ENCODE measurements around the gene ANXA3. TPM values are rescaled to one million over a fixed set of nuclear protein-coding genes. Genes with fewer than 3 reads are reported as not detected.
A peak's percentile ranks its signal among the peaks of the same experiment; 100 is the strongest.

Gene ANXA3
- total and polyA plus RNA-seq, 10 donors, result 7.0 to 119 (median 41.1) TPM

GRCh38 chr4:78640714-78641113 lies 89.1 kb downstream of the ANXA3 start:
- H3K27ac ChIP-seq, result peak overlapping the region in 3 of 8 donors; percentile 49 to 81 (median 53)
- intact Hi-C loops (cut with DNase I; ENCODE audit: low total_unique reads), result no loop called here
- no peak for DNase-seq
- no peaks in the 10 kb centered on the region for H3K27me3 ChIP-seq (replicated peaks in 1 of 7)
- WGBS, 5 donors, result 70 to 92% (median 85%) methylated on average over 1 of the region's 1 CpG
- no peaks in the 10 kb centered on the region for H3K36me3 ChIP-seq
- H3K4me3 ChIP-seq, result no peak overlapping the region
- H3K9me3 ChIP-seq, result no peaks in the 10 kb centered on the region
- H3K4me1 ChIP-seq, result peaks cover 28 to 76% (median 51%) of the 10 kb centered on the region in 6 donors
- TF ChIP-seq POLR2AphosphoS5 (IDR thresholded peaks at IDR 0.05), result no peak
- TF ChIP-seq CTCF (IDR thresholded peaks at IDR 0.05 in 8 of 11, conservative IDR thresholded peaks at IDR 0.05 in 3 of 11), result no peak
- no peak for TF ChIP-seq POLR2A (IDR thresholded peaks at IDR 0.05)

- Histone ChIP-seq H3K27ac (peak overlapping the region in 5 of 8 donors; percentile 31 to 81 (median 53)), H3K9me3 (no peaks in the 10 kb centered on the region), H3K27me3 (replicated peaks in 1 of 7) (no peaks in the 10 kb centered on the region), H3K36me3 (no peaks in the 10 kb centered on the region), H3K4me3 (no peak overlapping the region), H3K4me1 (peaks cover 28 to 90% (median 59%) of the 10 kb centered on the region in 6 donors)
- 53 to 64% (median 58%) methylated on average over 2 of the region's 2 CpGs for WGBS, 5 donors
- DNase-seq, result no peak
- no peak for TF ChIP-seq POLR2A (IDR thresholded peaks at IDR 0.05)
- TF ChIP-seq POLR2AphosphoS5 (IDR thresholded peaks at IDR 0.05), result no peak
- TF ChIP-seq CTCF (IDR thresholded peaks at IDR 0.05 in 8 of 11, conservative IDR thresholded peaks at IDR 0.05 in 3 of 11), result no peak
- intact Hi-C loops (cut with DNase I; ENCODE audit: low total_unique reads), result no loop called here
Measured at GRCh38 chr4:78642934-78643333, 91.4 kb downstream of the ANXA3 start.

- intact Hi-C loops (cut with DNase I; ENCODE audit: low total_unique reads), result no loop called here
- TF ChIP-seq CTCF (IDR thresholded peaks at IDR 0.05 in 8 of 11, conservative IDR thresholded peaks at IDR 0.05 in 3 of 11), result no peak
- TF ChIP-seq POLR2AphosphoS5 (IDR thresholded peaks at IDR 0.05), result no peak
- no peak for TF ChIP-seq POLR2A (IDR thresholded peaks at IDR 0.05)
- Histone ChIP-seq H3K27ac (peak overlapping the region in 3 of 8 donors; percentile 67 to 82 (median 81)), H3K4me3 (no peak overlapping the region), H3K27me3 (replicated peaks in 1 of 7) (no peaks in the 10 kb centered on the region), H3K9me3 (no peaks in the 10 kb centered on the region), H3K36me3 (no peaks in the 10 kb centered on the region), H3K4me1 (peaks cover 25 to 86% (median 49%) of the 10 kb centered on the region in 6 donors)
- DNase-seq, result no peak
Measured at GRCh38 chr4:78644063-78644691, 92.6 kb downstream of the ANXA3 start.

- Histone ChIP-seq H3K27me3 (replicated peaks in 1 of 7) (no peaks in the 10 kb centered on the region), H3K9me3 (no peaks in the 10 kb centered on the region), H3K4me3 (no peak overlapping the region), H3K36me3 (no peaks in the 10 kb centered on the region), H3K4me1 (peaks cover 25 to 87% (median 46%) of the 10 kb centered on the region in 6 donors), H3K27ac (peak overlapping the region in 5 of 8 donors; percentile 55 to 82 (median 76))
- DNase-seq, result peak; percentile 85
- TF ChIP-seq POLR2AphosphoS5 (IDR thresholded peaks at IDR 0.05), result peak in 1 of 3 donors; percentile 63
- TF ChIP-seq POLR2A (IDR thresholded peaks at IDR 0.05), result no peak
- TF ChIP-seq CTCF (IDR thresholded peaks at IDR 0.05 in 8 of 11, conservative IDR thresholded peaks at IDR 0.05 in 3 of 11), result peak; percentile 91 to 97 (median 95)
- intact Hi-C loops (cut with DNase I; ENCODE audit: low total_unique reads), result no loop called here
- WGBS, 5 donors, result 22 to 32% (median 26%) methylated on average over 4 of the region's 4 CpGs
Measured at GRCh38 chr4:78644744-78645330, 93.3 kb downstream of the ANXA3 start.
